ENCODE data around the gene CALD1. TPM values are rescaled to one million over a fixed set of nuclear protein-coding genes. Genes with fewer than 3 reads are reported as not detected.

CALD1 gene
- total RNA-seq, 4 donors from 2014 or later, result 32.3 to 462 (median 98.4) TPM

GRCh38 chr7:134943785-134944400, 164.5 kb downstream of the CALD1 start:
- intact Hi-C loops (cut with DNase I), result no loop called here
- 34% methylated on average over 3 of the region's 3 CpGs for WGBS, 2 donors

DNA sequence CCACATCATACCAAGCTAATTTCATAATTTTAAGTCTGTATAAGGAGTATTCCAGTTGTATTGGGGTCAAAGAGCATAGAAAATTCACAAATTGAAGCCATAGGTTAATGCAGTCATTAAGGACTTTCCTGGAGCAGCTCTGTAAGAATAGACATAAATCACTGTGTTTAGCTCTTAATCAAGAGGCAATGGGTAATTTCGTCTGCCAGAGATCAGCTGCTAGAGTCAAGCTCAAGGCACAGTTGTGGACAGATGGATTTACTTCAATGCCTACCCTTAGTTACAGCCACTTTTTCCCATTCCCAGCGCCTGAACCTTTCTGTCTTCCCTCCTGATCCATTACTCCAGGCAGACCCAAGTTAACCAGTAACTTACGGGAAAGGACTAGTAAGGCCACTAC, 166.3 kb downstream of the CALD1 start:
- TF ChIP-seq, protein P1, sequence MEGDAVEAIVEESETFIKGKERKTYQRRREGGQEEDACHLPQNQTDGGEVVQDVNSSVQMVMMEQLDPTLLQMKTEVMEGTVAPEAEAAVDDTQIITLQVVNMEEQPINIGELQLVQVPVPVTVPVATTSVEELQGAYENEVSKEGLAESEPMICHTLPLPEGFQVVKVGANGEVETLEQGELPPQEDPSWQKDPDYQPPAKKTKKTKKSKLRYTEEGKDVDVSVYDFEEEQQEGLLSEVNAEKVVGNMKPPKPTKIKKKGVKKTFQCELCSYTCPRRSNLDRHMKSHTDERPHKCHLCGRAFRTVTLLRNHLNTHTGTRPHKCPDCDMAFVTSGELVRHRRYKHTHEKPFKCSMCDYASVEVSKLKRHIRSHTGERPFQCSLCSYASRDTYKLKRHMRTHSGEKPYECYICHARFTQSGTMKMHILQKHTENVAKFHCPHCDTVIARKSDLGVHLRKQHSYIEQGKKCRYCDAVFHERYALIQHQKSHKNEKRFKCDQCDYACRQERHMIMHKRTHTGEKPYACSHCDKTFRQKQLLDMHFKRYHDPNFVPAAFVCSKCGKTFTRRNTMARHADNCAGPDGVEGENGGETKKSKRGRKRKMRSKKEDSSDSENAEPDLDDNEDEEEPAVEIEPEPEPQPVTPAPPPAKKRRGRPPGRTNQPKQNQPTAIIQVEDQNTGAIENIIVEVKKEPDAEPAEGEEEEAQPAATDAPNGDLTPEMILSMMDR (IDR thresholded peaks at IDR 0.05), result no peak
- TF ChIP-seq POLR2A (IDR thresholded peaks at IDR 0.05), result no peak
- peak overlapping the region in 1 of 4 donors; percentile 0 for H3K27ac ChIP-seq
- peaks cover 0 to 73% (median 6%) of the 10 kb centered on the region in 3 donors for H3K36me3 ChIP-seq
- DNase-seq, result no peak
- no peaks in the 10 kb centered on the region for H3K27me3 ChIP-seq
- H3K9me3 ChIP-seq, result no peaks in the 10 kb centered on the region
- H3K4me1 ChIP-seq, result peaks cover 0 to 21% (median 5%) of the 10 kb centered on the region in 3 donors
- intact Hi-C loops (cut with DNase I), result no loop called here
- no peak overlapping the region for H3K4me3 ChIP-seq
- 61 to 76% methylated on average over 3 of the region's 3 CpGs for WGBS, 2 donors

More at GRCh38 chr7:134943785-134944400, 164.5 kb downstream of the CALD1 start:
- no peak overlapping the region for H3K4me3 ChIP-seq
- H3K27me3 ChIP-seq, result no peaks in the 10 kb centered on the region
- H3K27ac ChIP-seq, result peak overlapping the region in 1 of 4 donors; percentile 14
- H3K4me1 ChIP-seq, result peaks cover 0 to 18% (median 3%) of the 10 kb centered on the region in 3 donors
- TF ChIP-seq, protein P1 (IDR thresholded peaks at IDR 0.05), result peak in 4 of 6 experiments; percentile 31 to 62 (median 38)
- TF ChIP-seq POLR2A (IDR thresholded peaks at IDR 0.05), result no peak
- peaks cover 0 to 55% (median 0%) of the 10 kb centered on the region in 3 donors for H3K36me3 ChIP-seq
- no peaks in the 10 kb centered on the region for H3K9me3 ChIP-seq
- DNase-seq, result no peak

- Histone ChIP-seq H3K27ac (peak overlapping the region in 2 of 4 donors; percentile 0 to 8), H3K4me3 (no peak overlapping the region), H3K27me3 (no peaks in the 10 kb centered on the region), H3K9me3 (no peaks in the 10 kb centered on the region), H3K4me1 (peaks cover 0 to 16% (median 5%) of the 10 kb centered on the region in 3 donors), H3K36me3 (peaks cover 0 to 79% (median 8%) of the 10 kb centered on the region in 3 donors)
- DNase-seq, result no peak
- 67 to 76% methylated on average over 2 of the region's 2 CpGs for WGBS, 2 donors
- intact Hi-C loops (cut with DNase I), result no loop called here
- no peak for TF ChIP-seq POLR2A (IDR thresholded peaks at IDR 0.05)
- TF ChIP-seq, protein P1 (IDR thresholded peaks at IDR 0.05), result no peak
Measured at GRCh38 chr7:134946260-134946659, 166.8 kb downstream of the CALD1 start.

- Histone ChIP-seq H3K4me3 (no peak overlapping the region), H3K27me3 (no peaks in the 10 kb centered on the region), H3K9me3 (no peaks in the 10 kb centered on the region), H3K27ac (peak overlapping the region in 3 of 4 donors; percentile 0 to 15 (median 15)), H3K36me3 (peaks cover 0 to 85% (median 14%) of the 10 kb centered on the region in 3 donors), H3K4me1 (peaks cover 0 to 6% (median 5%) of the 10 kb centered on the region in 3 donors)
- intact Hi-C loops (cut with DNase I), result no loop called here
- 89 to 96% methylated on average over 9 to 11 of the region's 17 CpGs for WGBS, 2 donors
- TF ChIP-seq, protein P1 (IDR thresholded peaks at IDR 0.05), result no peak
- TF ChIP-seq POLR2A (IDR thresholded peaks at IDR 0.05), result no peak
- DNase-seq, result no peak
Measured at GRCh38 chr7:134947329-134947728, 167.9 kb downstream of the CALD1 start.

DNA sequence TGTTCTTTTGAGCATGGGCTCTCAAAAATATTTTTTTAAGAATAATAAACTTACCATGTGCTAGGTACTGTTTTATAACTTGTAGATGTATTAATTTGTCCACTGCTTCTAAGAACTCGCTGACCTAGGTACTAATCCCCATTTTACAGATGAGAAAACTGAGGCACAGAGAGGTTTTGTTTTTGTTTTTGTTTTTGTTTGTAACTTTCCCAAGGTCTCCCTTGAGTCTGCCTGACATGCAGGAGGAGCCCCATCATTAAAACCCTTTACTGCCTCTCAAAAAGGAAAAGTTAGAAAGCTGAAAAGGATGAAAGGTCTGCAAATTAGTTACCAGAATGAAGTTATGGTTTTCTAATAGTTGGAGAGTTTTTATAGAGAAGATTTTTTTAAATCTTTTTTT, 168.4 kb downstream of the CALD1 start:
- H3K36me3 ChIP-seq, result peaks cover 0 to 88% (median 14%) of the 10 kb centered on the region in 3 donors
- H3K4me1 ChIP-seq, result peaks cover 0 to 6% (median 5%) of the 10 kb centered on the region in 3 donors
- no peaks in the 10 kb centered on the region for H3K27me3 ChIP-seq
- 92 to 100% methylated on average over 1 of the region's 1 CpG for WGBS, 2 donors
- H3K4me3 ChIP-seq, result no peak overlapping the region
- H3K27ac ChIP-seq, result peak overlapping the region in 3 of 4 donors; percentile 0 to 40 (median 15)
- DNase-seq, result no peak
- intact Hi-C loops (cut with DNase I), result no loop called here
- no peaks in the 10 kb centered on the region for H3K9me3 ChIP-seq
- TF ChIP-seq, protein P1 (IDR thresholded peaks at IDR 0.05), result no peak
- no peak for TF ChIP-seq POLR2A (IDR thresholded peaks at IDR 0.05)
